Subcutaneous abdominal adipose tissue (tissue), 5 donors: ENCODE results near the gene CNOT6L.
"Not testable (repeated sequence)": the region's sequence is repeated elsewhere in the genome, so short reads cannot be mapped to it uniquely, and the experiment has no call there.

Experiments
- H3K27ac ChIP-seq: one replicate; pipeline ENCODE4 v1.7.0; 2013; ENCODE audit warnings: low read depth, mild to moderate bottlenecking, inconsistent platforms, low read length, moderate library complexity
- H3K27me3 ChIP-seq, 5 donors: one replicate each; pipeline ENCODE4 v1.7.0; 2013; ENCODE audit warnings: low read length in 5 of 5, inconsistent platforms in 1 of 5; ENCODE audit not compliant: control insufficient read depth in 5 of 5, insufficient read depth in 4 of 5
- H3K36me3 ChIP-seq, 5 donors: one replicate each; pipeline ENCODE4 v1.7.0; 2013; ENCODE audit warnings: low read length in 5 of 5; ENCODE audit not compliant: control insufficient read depth in 5 of 5, insufficient read depth in 5 of 5
- H3K4me1 ChIP-seq, 5 donors: one replicate each; pipeline ENCODE4 v1.7.0; 2013; ENCODE audit warnings: low read length in 5 of 5, mild to moderate bottlenecking in 3 of 5, moderate library complexity in 1 of 5; ENCODE audit not compliant: control insufficient read depth in 5 of 5, insufficient read depth in 5 of 5
- H3K4me3 ChIP-seq, 5 donors: one replicate each; pipeline ENCODE4 v1.7.0; 2013; ENCODE audit warnings: low read length in 5 of 5, low read depth in 1 of 5
- H3K9ac ChIP-seq, 5 donors: one replicate each; pipeline ENCODE4 v1.7.0; 2013; ENCODE audit warnings: low read length in 5 of 5, mild to moderate bottlenecking in 4 of 5, moderate library complexity in 3 of 5
- H3K9me3 ChIP-seq, 5 donors: one replicate each; pipeline ENCODE4 v1.7.0; 2013; ENCODE audit warnings: low read length in 5 of 5; ENCODE audit not compliant: control insufficient read depth in 5 of 5
- donor health status: healthy.
- donor health status: healthy.
- donor health status: healthy.
- donor health status: healthy.
- donor health status: healthy.

Gene CNOT6L

GRCh38 chr4:77787969-77788368, 31.2 kb downstream of the CNOT6L start:
- Histone ChIP-seq H3K27ac (no peak overlapping the region), H3K9ac (no peak overlapping the region), H3K9me3 (no peaks in the 10 kb centered on the region), H3K27me3 (no peaks in the 10 kb centered on the region), H3K4me3 (no peak overlapping the region), H3K36me3 (no peaks in the 10 kb centered on the region), H3K4me1 (peaks cover 0 to 7% (median 0%) of the 10 kb centered on the region in 5 donors)

- Histone ChIP-seq H3K27ac (no peak overlapping the region), H3K4me3 (no peak overlapping the region), H3K36me3 (no peaks in the 10 kb centered on the region), H3K9ac (no peak overlapping the region), H3K9me3 (no peaks in the 10 kb centered on the region), H3K4me1 (peaks cover 0 to 13% (median 6%) of the 10 kb centered on the region in 5 donors), H3K27me3 (no peaks in the 10 kb centered on the region)
Observed at GRCh38 chr4:77785669-77786068, 33.5 kb downstream of the CNOT6L start.

- H3K9me3 ChIP-seq = no peaks in the 10 kb centered on the region
- no peaks in the 10 kb centered on the region for H3K36me3 ChIP-seq
- H3K27ac ChIP-seq = no peak overlapping the region
- H3K27me3 ChIP-seq = no peaks in the 10 kb centered on the region
- no peak overlapping the region for H3K4me3 ChIP-seq
- no peak overlapping the region for H3K9ac ChIP-seq
- H3K4me1 ChIP-seq = peaks cover 0 to 13% (median 6%) of the 10 kb centered on the region in 5 donors
Observed at GRCh38 chr4:77783895-77784294, 35.3 kb downstream of the CNOT6L start.

DNA sequence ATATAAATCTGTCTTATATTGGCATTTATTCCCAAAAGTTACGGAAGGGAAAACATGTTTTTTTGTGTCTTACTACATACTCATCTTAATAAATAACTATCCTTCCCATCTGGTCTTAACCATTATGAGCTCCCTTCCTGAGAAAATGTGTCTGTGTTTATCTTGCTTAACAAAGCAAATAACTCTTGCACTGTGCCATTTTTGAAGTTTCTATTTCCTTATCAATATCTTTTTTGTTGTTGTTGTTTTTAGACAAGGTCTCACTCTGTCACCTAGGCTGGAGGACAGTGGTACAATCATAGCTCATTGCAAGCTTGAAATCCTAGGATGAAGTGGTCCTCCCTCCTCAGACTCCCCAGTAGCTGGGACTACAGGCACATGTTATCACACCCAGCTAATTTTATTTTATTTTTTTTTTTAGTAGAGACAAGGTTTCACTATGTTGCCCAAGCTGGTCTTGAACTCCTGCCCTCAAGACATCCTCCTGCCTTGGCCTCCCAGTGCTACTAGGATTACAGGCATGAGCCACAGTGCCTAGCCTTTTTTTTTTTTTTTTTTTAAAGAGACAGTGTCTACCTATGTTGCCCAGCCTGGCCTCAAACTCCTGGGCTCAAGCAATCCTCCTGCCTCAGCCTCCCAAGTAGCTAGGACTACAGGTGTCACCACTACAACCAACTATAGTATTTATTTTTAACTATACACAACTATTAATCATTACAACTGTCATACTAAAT, 36.9 kb downstream of the CNOT6L start:
- Histone ChIP-seq H3K9ac (no peak overlapping the region), H3K4me1 (peaks cover 0 to 14% (median 6%) of the 10 kb centered on the region in 5 donors), H3K27me3 (no peaks in the 10 kb centered on the region), H3K9me3 (no peaks in the 10 kb centered on the region), H3K4me3 (no peak overlapping the region), H3K27ac (no peak overlapping the region), H3K36me3 (no peaks in the 10 kb centered on the region)

DNA sequence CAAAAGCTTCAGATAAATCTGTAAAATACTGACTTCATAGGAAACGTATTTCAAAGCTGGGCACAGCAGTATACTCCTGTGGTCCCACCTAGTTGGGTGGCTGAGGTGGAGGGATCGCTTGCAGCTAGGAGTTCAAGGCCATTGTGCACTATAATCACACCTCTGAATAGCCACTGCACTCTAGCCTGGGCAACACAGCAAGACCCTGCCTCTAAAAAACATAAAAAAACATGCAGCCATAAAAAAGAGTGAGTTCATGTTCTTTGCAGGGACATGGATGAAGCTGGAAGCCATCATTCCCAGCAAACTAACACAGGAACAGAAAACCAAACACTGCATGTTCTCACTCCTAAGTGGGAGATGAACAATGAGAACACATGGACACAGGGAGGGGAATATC, 38.4 kb downstream of the CNOT6L start:
- H3K27ac ChIP-seq, H3K9ac ChIP-seq, H3K27me3 ChIP-seq, H3K4me3 ChIP-seq, H3K9me3 ChIP-seq, H3K36me3 ChIP-seq: not testable (repeated sequence)
- H3K4me1 ChIP-seq = peaks cover 0 to 22% (median 10%) of the 10 kb centered on the region in 5 donors

DNA sequence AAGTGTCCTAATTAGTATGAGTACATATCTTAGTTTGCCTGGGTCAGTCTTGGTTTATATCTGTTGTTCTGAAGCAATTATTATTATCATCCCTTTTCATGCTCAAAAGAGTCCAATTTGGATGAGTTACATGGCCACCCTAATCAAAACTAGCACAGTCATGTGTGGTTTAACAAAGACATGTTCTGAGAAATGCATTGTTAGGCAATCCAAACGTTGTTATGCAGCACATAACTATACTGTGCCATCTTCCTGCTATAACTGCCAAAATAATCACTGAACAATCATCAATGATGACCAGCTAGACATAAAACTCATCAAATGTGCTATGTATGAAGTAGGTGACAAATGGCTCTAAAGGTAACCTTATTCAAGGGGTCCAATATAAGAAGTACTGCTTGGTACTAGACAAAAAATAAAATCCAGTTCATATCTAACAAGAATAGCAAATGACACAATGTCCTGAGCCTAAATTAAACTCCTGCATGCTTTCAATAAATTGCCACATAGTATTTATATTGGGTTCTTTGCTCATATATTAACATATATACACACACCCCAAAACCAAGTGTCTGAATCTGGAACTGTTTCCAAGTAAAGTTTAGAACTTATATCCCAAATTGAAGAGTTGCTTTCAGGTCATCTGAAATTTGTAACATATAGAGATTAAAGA, 41.9 kb downstream of the CNOT6L start:
- Histone ChIP-seq H3K9ac (no peak overlapping the region), H3K27ac (no peak overlapping the region), H3K36me3 (peaks cover 5 to 13% (median 10%) of the 10 kb centered on the region in 5 donors), H3K4me1 (peaks cover 0 to 15% (median 10%) of the 10 kb centered on the region in 5 donors), H3K9me3 (no peaks in the 10 kb centered on the region), H3K27me3 (no peaks in the 10 kb centered on the region), H3K4me3 (no peak overlapping the region)

DNA sequence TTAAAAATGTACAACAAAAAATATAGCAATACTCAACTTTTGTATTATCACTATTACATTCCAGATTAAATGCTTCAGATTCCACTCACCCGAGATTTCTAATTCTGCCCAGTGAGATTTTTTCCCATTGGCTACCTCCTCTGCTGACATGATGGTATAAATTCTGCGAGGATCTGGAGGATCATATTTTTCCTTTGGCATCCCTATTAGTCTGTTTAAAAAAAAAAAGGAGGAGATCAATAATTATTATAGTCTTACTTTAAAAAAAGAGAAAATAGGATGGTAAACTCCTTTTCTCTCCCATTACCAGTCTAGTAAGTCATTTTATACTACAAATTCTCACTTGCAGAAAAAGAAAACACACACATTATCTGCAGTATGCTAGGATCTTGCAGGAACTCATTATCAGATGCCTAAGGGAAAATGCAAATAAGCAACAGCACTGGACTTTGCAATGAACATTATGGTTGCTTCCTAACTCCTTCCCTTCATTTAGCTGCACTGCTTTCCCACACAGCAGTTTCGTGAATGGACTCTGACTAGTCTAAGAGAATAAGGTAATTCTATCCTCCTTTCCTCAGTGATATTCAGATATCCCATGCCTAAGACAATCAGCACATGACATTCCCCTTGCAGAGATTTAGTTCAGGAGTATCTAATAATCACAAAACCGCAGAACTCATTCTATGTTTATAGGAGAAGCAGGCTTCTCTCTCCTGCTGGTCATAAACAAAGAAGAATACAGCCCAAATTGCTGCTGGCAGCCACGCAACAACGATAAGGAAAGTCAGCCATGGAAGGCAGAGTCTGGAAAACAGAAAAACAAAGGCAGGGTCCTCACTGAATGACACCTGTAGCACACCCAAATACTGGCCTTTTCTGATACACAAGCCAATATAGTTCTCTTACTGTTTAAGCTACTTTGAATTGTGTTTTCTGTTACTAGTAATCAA, 42.7 kb downstream of the CNOT6L start:
- H3K4me1 ChIP-seq = peaks cover 0 to 9% (median 7%) of the 10 kb centered on the region in 5 donors
- H3K4me3 ChIP-seq = no peak overlapping the region
- H3K27me3 ChIP-seq = no peaks in the 10 kb centered on the region
- no peak overlapping the region for H3K9ac ChIP-seq
- no peaks in the 10 kb centered on the region for H3K9me3 ChIP-seq
- peaks cover 5 to 18% (median 15%) of the 10 kb centered on the region in 5 donors for H3K36me3 ChIP-seq
- H3K27ac ChIP-seq = no peak overlapping the region

GRCh38 chr4:77773101-77773500, 46.1 kb downstream of the CNOT6L start:
- no peaks in the 10 kb centered on the region for H3K27me3 ChIP-seq
- peaks cover 8 to 30% (median 17%) of the 10 kb centered on the region in 5 donors for H3K36me3 ChIP-seq
- H3K9me3 ChIP-seq = no peaks in the 10 kb centered on the region
- H3K27ac ChIP-seq = no peak overlapping the region
- no peak overlapping the region for H3K4me3 ChIP-seq
- no peak overlapping the region for H3K9ac ChIP-seq
- H3K4me1 ChIP-seq = peaks cover 0 to 9% (median 6%) of the 10 kb centered on the region in 5 donors

GRCh38 chr4:77771566-77771965, 47.6 kb downstream of the CNOT6L start:
- H3K4me3 ChIP-seq = no peak overlapping the region
- no peak overlapping the region for H3K9ac ChIP-seq
- H3K27me3 ChIP-seq = no peaks in the 10 kb centered on the region
- peaks cover 8 to 29% (median 17%) of the 10 kb centered on the region in 5 donors for H3K36me3 ChIP-seq
- no peaks in the 10 kb centered on the region for H3K9me3 ChIP-seq
- H3K27ac ChIP-seq = no peak overlapping the region
- peaks cover 0 to 3% (median 2%) of the 10 kb centered on the region in 5 donors for H3K4me1 ChIP-seq
